NCI-H510A treated with DMSO at 0.1 percent for 48 hours (cell line): ENCODE measurements around the gene NBPF4.
"Not testable (repeated sequence)": the region's sequence is repeated elsewhere in the genome, so short reads cannot be mapped to it uniquely, and the experiment has no call there.

ENCODE experiments used
- DNase-seq: peaks from one replicate; lab custom pipeline; 2025; lab: John Stamatoyannopoulos, UW

Gene NBPF4

GRCh38 chr1:108211014-108211413 lies 32.9 kb downstream of the NBPF4 start:
- DNase-seq, result no peak

DNA sequence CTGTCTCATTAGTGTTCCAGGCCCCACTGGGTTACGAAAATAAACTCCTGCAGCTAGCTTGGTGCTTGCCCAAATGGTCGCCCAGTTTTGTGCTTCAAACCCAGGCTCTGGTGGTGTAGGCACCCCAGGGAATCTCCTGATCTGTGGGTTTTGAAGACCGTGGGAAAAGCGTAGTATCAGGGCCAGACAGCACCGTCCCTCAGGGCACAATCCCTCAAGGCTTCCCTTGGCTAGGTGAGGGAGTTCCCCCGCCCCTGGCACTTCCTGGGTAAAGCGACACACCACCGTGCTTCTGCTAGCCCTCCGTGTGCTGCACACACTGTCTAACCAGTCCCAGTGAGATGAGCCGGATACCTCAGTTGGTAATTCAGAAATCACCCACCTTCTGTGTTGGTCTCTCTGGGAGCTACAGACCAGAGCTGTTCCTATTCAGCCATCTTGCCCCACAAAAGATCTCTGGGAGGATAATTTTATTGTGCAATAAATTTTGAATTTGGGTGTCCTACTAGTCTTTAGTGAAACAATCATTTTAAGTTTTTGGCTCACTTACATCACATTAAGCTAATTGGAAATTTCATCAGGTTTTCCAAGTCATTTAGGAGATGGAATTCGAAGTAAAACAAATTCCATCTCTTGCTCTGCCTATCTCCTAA lies 34.3 kb downstream of the NBPF4 start:
- DNase-seq, result no peak

DNA sequence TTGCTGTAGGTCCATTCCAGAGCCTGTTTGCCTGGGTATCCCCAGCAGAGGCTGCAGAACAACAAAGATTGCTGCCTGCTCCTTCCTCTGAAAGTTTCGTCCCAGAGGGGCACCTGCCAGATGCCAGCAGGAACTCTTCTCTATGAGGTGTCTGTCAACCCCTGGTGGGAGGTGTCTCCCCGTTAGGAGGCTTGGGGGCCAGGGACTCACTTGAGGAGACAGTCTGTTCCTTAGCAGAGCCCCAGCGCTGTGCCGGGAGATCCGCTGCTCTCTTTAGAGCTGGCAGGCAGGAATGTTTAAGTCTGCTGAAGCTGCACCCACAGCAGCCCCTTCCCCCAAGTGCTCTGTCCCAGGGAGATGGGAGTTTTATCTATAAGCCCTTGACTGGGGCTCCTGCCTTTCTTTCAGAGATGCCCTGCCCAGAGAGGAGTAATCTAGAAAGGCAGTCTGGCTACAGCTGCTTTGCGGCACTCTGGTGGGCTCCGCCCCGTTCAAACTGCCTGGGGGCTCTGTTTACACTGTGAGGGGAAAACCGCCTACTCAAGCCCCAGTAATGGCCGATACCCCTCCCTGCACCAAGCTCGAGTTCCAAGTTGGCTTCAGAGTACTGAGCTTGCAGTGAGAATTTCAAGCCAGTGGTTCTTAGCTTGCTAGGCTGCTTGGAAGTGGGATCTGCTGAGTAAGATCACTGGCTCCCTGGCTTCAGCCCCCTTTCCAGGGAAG lies 35.0 kb downstream of the NBPF4 start:
- no peak for DNase-seq

GRCh38 chr1:108203582-108203981 lies 40.3 kb downstream of the NBPF4 start:
- not testable (repeated sequence) for DNase-seq

- DNase-seq, result no peak
These were observed 42.2 kb downstream of the NBPF4 start for GRCh38 chr1:108201687-108202086.

- peak; percentile 69 for DNase-seq
These were observed 43.2 kb downstream of the NBPF4 start for GRCh38 chr1:108200687-108201051.

- DNase-seq, result peak; percentile 71
These were observed 43.8 kb downstream of the NBPF4 start, which contains the start of gene SLC25A24 for GRCh38 chr1:108199781-108200686. TSS of gene SLC25A24 (minus strand) at chr1:108200343. CDS start at chr1:108200138, 205 bp downstream.

- DNase-seq, result peak; percentile 44
These were observed 44.6 kb downstream of the NBPF4 start for GRCh38 chr1:108199201-108199691.

- DNase-seq, result no peak
These were observed 49.8 kb downstream of the NBPF4 start for GRCh38 chr1:108194051-108194450.

- no peak for DNase-seq
These were observed 50.5 kb downstream of the NBPF4 start for GRCh38 chr1:108193333-108193732.

- DNase-seq, result no peak
These were observed 51.3 kb downstream of the NBPF4 start for GRCh38 chr1:108192581-108192980.

DNA sequence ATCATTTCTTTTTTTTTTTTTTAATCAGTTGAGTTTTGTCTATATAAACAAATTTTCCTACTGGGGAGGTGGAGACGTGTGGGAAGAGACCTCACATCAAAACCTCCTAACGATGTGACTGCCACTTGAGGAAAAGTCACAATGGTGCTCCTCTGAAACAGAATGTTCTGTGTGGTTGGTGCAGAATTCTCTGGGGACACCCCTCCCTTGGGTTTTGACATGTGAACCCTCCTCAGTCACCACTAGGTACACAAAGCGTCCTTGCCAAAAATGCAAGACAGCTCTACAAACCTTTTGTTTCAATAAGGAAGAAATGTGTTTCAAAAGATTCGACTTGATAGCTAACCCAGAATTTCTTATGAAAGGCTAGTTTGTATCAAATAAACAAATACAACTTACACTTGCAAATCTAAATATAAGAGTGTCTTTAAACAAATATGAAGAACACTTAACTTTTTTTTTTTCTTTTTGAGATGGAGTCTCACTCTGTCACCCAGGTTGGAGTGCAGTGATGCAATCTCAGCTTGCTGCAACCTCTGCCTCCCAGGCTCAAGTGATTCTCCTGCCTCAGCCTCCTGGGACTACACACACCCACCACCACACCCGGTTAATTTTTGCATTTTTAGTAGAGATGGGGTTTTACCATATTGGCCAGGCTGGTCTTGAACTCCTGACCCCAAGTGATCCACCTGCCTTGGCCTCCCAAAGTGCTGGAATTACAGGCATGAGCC lies 53.0 kb downstream of the NBPF4 start:
- DNase-seq, result no peak

- no peak for DNase-seq
These were observed 53.8 kb downstream of the NBPF4 start for GRCh38 chr1:108190001-108190634.

DNA sequence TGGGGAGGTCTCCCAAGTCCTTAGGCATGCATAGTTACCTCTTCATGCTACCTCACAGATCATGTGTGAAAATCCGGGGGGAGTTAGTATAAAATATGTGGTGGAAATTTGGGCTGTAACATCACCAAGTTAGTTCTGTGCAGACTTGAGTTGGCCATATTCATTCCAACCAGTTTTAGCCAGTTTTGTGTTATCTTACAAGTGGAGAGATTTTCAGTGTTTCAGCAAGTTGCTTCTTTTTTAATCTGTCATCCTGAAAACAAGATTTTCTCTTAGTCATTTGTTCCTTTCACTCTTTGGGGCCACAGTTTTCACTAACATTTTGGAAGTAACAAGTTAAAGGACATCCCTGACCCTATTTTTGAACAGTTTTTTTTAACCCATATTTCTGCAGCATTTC lies 55.1 kb downstream of the NBPF4 start:
- no peak for DNase-seq

DNA sequence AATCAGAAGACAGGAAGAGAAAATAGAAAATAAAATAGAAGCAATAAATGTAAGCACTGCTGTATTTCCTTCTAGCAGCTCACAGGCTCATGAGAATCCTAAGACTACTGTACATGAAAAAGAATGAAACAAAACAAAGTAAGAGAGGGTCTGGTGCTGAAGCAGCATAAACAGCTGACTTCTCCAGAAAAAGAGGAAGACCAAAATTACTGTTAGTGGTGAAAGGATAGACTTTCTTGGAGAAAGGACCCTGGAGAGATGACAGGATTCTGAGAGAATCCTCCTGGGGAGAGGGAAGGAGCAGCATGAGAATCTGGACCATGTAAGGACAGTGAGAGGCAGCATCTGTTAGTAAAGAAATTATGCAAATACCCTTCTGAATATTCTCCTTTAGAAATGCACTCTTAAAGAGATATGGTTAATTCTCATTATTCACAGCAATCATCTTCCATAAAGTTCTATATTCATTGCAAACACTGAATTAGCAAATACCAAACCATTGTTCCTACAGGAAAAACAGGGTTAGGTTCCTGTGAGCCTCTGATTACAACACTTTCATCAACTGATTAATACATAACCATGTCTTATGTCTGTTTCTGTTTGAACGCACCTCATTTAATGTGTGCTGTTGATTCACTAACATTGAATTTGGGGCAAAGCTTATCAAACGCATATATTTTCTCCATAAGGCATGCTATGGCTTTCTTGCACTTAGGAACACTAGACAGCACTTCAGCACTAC lies 60.7 kb downstream of the NBPF4 start:
- DNase-seq, result no peak

DNA sequence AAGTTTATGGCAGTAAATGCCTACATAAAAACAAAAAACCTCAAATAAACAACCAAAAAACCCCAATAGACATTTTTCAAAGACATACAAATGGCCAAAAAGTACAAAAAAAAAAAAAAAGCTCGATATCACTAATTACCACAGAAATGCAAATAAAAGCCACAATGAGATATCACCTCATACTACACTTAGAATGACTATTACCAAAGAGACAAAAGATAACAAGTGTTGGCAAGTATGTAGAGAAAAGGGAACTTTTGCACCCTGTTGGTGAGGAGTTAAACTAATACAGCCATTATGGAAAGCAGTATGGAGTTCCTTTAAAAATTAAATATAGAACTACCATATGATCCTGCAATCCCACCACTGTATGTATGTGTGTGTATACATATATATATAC lies 64.9 kb downstream of the NBPF4 start:
- no peak for DNase-seq
